ENCODE results near the gene PDK4. TPM values are rescaled to one million over a fixed set of nuclear protein-coding genes. Genes with fewer than 3 reads are reported as not detected.

PDK4 gene
- total RNA-seq, 1 donor from 2014 or later = 156 TPM

DNA sequence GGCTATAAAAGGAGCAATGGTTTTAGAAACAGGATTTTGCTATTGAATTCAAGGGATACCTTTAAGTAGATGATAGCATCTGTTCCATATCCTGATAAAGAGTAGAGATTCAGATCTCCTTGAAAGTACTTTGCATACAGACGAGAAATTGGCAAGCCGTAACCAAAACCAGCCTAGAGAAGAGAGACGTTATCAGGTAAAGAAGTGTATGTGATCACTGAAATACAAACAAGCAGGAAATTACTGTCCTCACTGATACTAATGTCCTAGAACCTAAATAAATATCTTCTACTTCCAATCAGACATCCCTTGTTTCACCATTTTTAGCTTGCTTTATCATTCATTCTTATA, 9.4 kb downstream of the PDK4 start:
- Histone ChIP-seq H3K27ac (no peak overlapping the region), H3K4me1 (peaks cover 30% of the 10 kb centered on the region), H3K27me3 (no peaks in the 10 kb centered on the region), H3K36me3 (peaks cover 89% of the 10 kb centered on the region), H3K4me3 (no peak overlapping the region), H3K9me3 (no peaks in the 10 kb centered on the region)
- DNase-seq (no peak), ATAC-seq (no peak)
- intact Hi-C loops (cut with DNase I) = no loop called here
- TF ChIP-seq, protein P1, sequence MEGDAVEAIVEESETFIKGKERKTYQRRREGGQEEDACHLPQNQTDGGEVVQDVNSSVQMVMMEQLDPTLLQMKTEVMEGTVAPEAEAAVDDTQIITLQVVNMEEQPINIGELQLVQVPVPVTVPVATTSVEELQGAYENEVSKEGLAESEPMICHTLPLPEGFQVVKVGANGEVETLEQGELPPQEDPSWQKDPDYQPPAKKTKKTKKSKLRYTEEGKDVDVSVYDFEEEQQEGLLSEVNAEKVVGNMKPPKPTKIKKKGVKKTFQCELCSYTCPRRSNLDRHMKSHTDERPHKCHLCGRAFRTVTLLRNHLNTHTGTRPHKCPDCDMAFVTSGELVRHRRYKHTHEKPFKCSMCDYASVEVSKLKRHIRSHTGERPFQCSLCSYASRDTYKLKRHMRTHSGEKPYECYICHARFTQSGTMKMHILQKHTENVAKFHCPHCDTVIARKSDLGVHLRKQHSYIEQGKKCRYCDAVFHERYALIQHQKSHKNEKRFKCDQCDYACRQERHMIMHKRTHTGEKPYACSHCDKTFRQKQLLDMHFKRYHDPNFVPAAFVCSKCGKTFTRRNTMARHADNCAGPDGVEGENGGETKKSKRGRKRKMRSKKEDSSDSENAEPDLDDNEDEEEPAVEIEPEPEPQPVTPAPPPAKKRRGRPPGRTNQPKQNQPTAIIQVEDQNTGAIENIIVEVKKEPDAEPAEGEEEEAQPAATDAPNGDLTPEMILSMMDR (IDR thresholded peaks at IDR 0.05) = no peak

DNA sequence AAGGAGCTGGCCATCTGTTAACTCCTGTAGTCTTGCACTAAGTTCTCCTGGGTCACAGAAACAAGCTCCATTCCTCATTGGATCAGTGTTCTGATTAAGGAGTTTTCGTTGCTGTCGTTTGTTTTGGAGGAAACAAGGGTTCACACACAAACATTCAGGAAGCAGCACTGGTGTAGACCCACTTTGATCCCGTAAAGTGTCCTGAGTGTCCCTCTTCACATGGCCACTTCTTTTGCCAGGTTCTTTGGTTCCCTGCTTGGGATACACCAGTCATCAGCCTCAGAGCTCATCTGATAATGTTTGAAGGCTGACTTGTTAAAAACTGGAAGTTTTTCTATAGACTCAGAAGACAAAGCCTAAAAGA, 10.9 kb downstream of the PDK4 start:
- no peak overlapping the region for H3K27ac ChIP-seq

DNA sequence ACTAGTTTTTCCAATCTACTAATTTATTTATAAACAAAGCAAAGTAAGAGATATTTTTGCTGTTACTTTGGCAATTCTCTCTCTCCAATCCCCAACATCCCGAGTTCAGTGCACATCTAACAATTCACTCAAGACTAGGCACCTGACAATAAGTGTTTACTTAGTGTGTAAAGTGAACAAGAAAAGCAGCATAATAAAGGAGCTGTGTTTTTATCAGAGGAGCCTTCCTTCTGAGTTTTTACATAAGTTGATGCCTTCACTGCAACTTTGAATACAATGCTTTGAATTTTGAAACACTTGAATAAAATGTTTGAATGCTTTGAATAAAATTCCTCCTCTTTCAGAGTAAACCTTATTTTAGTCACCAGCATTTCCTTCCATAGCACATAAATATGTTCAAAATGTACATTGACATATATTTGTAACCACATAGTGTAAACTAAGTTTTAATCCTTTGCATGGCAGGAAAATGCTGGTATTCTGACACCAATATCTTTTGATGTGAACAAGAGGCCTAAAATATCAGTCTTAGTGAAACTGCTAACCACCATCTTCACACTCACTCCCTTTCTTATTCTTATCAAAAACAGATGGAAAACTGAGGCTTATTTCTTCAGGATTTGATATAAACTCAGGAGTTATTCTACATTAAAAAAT, 11.4 kb downstream of the PDK4 start:
- TF ChIP-seq, protein P1 (IDR thresholded peaks at IDR 0.05) = no peak
- Histone ChIP-seq H3K4me3 (no peak overlapping the region), H3K9me3 (no peaks in the 10 kb centered on the region), H3K36me3 (peaks cover 68% of the 10 kb centered on the region), H3K4me1 (peaks cover 27% of the 10 kb centered on the region), H3K27me3 (no peaks in the 10 kb centered on the region), H3K27ac (no peak overlapping the region)
- intact Hi-C loops (cut with DNase I) = no loop called here
- DNase-seq (no peak), ATAC-seq (no peak)

More for the DNA sequence above, 10.9 kb downstream of the PDK4 start:
- ATAC-seq = no peak
- intact Hi-C loops (cut with DNase I) = no loop called here
- Histone ChIP-seq H3K36me3 (peaks cover 74% of the 10 kb centered on the region), H3K4me3 (no peak overlapping the region), H3K27me3 (no peaks in the 10 kb centered on the region), H3K4me1 (peaks cover 30% of the 10 kb centered on the region), H3K9me3 (no peaks in the 10 kb centered on the region)
- DNase-seq = no peak
- TF ChIP-seq, protein P1 (IDR thresholded peaks at IDR 0.05) = no peak

DNA sequence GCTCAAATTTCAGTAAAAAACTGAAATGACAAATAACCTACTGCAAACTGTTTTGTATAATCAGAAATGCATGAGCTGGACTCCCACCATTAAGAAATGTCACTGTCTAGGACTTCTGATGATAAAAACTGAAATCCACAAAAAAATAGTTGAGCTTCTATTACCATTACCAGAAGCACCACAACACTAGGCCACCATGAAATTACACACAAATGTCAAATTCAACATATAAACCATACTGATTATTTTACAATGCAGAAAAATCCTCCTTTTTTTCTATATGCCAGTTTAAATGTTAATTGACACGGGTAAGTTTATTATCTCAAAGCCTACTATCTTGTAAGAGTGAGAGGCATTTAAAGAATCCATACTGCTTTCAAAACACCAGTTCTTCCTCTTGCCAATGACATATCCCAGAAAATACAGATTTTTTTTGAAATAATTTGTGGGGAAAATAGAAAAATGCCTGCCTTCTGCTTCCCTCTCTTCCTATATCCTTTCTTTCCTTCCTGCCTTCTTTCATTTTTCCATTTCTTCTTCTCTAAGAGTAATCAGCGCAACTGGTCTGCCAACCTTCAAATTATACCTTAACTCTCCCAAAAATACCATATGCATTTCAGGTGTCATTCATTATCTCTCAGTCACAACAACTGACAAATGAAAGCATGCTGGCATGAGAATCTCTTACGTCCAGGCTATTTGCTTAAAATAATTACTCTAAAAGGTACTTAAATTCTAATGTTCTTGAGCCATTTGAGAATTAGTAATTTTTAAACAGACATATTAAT, 12.3 kb downstream of the PDK4 start:
- H3K4me1 ChIP-seq = peaks cover 18% of the 10 kb centered on the region
- H3K27ac ChIP-seq = no peak overlapping the region
- no peaks in the 10 kb centered on the region for H3K9me3 ChIP-seq
- no peak for ATAC-seq
- TF ChIP-seq, protein P1 (IDR thresholded peaks at IDR 0.05) = no peak
- DNase-seq = no peak
- intact Hi-C loops (cut with DNase I) = no loop called here
- peaks cover 60% of the 10 kb centered on the region for H3K36me3 ChIP-seq
- no peak overlapping the region for H3K4me3 ChIP-seq
- H3K27me3 ChIP-seq = no peaks in the 10 kb centered on the region

DNA sequence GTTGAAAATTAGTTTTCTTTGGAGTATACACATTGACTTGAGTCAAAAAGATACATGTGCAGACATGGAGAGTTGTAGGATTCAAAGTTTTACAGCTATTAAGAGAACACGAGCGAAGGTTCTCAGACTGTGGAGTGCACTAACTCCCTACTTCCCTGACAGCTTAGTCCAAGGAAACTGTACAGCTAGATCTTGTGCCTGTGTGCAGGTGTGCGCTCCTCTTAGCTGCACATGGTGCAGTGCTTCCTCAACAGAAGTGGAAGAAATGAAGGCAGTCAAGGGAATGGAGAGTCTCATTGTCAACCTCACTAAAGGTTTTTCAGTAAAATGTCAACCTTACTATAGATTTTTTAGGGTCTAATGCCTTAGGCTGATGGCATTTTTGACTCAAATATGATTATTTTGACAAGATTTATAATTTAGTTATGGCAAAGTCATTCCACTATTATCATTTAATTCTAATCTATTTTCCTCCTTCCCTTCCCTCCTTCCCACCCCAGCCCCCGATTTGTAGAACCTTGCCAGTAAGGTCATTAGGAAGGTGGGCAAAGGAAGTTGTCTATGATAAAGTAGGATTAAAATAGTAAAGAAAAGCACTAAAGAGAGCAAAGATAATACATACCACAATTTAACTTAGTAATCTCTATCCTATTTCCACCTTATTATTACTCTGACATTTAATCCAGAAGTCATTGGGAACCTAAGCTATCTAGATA, 13.6 kb downstream of the PDK4 start:
- Histone ChIP-seq H3K4me1 (peaks cover 10% of the 10 kb centered on the region), H3K36me3 (peaks cover 47% of the 10 kb centered on the region), H3K9me3 (no peaks in the 10 kb centered on the region), H3K4me3 (no peak overlapping the region), H3K27me3 (no peaks in the 10 kb centered on the region), H3K27ac (no peak overlapping the region)
- TF ChIP-seq, protein P1 (IDR thresholded peaks at IDR 0.05) = no peak
- ATAC-seq (peak; percentile 16), DNase-seq (no peak)
- intact Hi-C loops (cut with DNase I) = no loop called here

All from upper lobe of right lung (tissue), 1 donor.